GM13977 (cell line): Measurements from ENCODE around the gene KRT1.

ENCODE experiments used
- DNase-seq: peaks from one replicate; pipeline ENCODE4 v3.0.0; 2012; ENCODE audit warnings: low spot score
- in situ Hi-C: fragments of 300-500 bp; cut with MboI; formaldehyde crosslinking; loops from one replicate; pipeline ENCODE4 v1.12.0; 2022; ENCODE audit warnings: low sequenced_read_pairs, low pct_unique_long_range_greater_than_20kb, mixed read lengths, inconsistent platforms; ENCODE audit not compliant: unreplicated experiment
- TF ChIP-seq, protein P1 (sequence below): IDR thresholded peaks from 2 replicates; pipeline ENCODE4 v1.5.1; 2012; ENCODE audit warnings: mild to moderate bottlenecking, control low read depth; ENCODE audit not compliant: insufficient read depth; ENCODE audit errors: extremely low read depth, missing control alignments

KRT1 gene

DNA sequence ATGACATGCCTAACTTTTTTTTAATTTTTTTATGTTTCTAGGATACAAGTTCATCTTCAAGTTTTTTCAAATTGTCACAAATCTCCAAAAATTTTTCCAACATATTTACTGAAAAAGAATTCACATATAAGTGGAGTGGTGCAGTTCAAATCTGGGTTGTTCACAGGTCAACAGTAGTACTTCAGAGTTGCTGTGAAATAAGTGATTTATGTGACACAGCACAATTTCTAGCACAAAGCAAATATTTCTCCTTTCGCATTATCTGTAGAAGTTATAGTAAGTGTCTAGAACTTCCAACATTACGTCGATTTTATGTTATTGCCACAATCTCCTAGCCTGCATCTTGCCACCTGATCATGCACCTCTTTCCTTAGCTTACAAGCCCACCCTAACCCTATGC, 18.5 kb downstream of the KRT1 start:
- no peak for DNase-seq
- in situ Hi-C loops, result no loop called here
- TF ChIP-seq, protein P1, sequence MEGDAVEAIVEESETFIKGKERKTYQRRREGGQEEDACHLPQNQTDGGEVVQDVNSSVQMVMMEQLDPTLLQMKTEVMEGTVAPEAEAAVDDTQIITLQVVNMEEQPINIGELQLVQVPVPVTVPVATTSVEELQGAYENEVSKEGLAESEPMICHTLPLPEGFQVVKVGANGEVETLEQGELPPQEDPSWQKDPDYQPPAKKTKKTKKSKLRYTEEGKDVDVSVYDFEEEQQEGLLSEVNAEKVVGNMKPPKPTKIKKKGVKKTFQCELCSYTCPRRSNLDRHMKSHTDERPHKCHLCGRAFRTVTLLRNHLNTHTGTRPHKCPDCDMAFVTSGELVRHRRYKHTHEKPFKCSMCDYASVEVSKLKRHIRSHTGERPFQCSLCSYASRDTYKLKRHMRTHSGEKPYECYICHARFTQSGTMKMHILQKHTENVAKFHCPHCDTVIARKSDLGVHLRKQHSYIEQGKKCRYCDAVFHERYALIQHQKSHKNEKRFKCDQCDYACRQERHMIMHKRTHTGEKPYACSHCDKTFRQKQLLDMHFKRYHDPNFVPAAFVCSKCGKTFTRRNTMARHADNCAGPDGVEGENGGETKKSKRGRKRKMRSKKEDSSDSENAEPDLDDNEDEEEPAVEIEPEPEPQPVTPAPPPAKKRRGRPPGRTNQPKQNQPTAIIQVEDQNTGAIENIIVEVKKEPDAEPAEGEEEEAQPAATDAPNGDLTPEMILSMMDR, result no peak

DNA sequence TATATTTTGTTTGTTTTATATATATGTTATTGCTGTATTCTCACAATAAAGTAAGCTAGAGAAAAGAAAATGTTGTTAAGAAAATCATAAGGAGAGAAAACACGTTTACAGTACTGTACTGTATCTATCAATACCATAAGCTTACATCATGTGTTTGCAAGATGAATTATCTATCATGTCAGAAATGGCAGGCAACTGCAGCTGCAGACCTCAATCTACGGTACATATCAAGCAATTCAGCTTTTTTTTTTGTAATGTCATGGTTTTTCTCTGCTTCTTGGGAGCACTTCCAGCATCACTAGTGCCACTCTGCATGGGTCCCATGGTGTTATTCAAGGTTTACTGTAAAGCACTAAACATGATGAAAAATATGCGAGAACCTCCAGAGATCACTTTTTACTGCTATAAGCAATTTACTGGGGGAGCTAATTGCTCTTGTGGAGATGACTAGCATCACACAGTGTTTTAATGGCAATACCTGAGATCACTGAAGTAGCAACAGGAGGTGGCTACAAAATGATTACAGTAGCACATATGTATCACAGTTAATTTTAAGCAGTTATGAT, 19.2 kb downstream of the KRT1 start:
- DNase-seq, result no peak
- in situ Hi-C loops, result no loop called here
- TF ChIP-seq, protein P1, result no peak

DNA sequence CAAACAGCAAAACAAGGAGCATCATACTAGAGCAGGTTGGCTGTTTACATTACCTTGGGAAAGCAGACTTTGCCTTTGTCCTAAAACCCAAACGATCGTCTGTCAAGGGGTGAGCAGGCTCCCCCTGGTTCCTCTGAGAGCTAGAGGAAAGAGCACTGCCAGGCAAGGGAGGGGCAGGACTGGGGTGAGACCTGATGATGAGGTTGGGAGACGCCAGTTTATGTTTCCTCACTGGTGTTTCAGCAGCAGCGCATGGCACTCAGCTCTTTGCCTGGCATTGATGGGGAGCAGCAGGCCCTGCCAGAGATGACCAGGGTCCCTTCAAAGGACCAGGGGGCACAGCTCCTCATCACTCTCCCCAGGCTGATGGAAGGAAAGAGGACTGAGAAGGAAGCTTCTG, 20.3 kb downstream of the KRT1 start:
- in situ Hi-C loops, result no loop called here
- TF ChIP-seq, protein P1, result no peak
- no peak for DNase-seq

DNA sequence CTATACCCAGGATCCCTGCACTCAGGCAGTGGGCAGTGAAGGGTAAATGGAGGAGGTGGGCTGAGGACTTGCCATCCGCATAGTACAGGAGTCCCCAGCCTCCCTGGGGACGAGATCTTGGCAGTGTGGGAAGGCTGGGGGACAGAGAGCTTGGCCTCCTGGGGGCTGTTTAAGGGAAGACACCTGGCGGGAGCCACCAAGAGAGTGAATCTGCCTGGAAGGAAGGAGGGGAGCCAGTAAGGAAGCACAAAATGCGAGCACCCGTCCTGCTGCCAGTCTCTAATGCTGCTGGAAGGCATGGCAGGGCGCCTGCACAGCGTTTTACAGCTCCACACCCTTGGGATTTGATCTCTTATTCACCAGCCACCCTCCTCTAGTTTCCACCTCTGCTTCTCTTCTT, 20.8 kb downstream of the KRT1 start:
- in situ Hi-C loops, result no loop called here
- TF ChIP-seq, protein P1, result no peak
- DNase-seq, result no peak

DNA sequence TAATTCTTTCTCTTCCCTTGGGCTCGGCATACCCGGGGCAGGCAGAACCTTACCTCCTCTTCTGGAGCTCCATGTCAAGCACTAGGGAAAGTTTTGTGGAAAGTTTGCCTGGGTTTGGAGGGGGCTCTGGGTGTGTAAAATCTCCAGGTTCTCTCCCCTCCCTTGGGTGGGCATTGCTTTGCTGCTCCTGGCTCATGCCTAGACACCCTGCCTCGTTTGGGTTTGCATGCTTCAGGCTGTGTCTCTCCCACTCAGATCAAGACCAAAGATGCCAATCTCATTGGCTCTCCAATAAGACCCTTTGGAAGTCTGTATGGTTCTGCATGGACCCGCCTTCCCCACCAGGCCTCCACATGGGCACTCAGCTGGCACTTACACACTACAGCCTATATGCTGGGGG, 22.0 kb downstream of the KRT1 start:
- in situ Hi-C loops, result no loop called here
- DNase-seq, result no peak

DNA sequence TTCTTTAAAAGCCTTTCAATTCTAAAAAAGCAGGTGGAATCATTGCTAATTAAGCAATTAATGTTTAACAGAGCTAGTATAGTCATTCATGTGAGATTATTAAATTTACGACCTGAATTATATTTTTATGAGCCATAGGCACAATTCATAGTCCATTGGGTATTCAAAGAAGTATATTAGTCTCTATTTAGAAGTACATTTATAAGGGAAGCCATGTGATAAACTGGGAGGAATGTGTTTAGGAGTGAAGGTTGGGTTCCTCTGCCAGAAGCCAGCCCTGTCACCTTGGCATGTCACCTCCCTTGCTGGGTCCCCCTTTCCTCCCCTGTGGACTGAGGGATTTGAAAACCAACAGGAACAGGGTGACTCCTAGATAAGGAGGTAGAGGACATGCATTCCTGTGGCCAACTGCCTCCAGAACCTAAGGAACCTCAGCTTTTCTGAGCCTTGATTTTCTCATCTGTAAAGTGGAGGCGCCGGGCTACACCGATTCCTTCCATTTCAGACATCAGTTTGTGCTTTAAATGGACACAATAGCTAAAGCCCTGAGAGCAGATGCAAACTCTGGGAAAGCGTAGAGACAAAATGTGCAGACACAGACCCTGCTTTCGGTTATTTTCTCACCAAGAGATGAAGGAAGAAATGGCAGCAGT, 22.8 kb downstream of the KRT1 start:
- TF ChIP-seq, protein P1, result no peak
- DNase-seq, result no peak
- in situ Hi-C loops, result no loop called here

More for the DNA sequence above, 22.0 kb downstream of the KRT1 start:
- TF ChIP-seq, protein P1, result no peak

DNA sequence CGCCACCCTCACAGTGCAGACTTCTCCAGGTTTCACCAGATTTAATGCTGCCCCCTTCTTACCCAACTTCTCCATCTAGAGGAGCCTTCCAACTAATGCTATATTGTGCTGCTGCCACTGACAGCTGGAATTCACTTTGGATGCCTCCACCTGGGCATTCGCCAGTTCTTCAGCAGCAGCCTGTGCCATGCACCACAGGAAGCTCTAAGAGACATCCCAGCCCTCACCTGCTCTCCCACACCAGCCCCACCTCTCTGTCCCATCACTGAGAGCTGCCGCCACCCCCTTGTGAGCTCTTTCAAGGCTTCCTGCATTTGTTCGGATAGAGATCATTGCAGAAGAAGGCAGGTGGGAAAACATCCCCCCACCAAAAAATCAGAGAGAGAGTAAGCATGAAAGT, 23.6 kb downstream of the KRT1 start:
- TF ChIP-seq, protein P1, result no peak
- no peak for DNase-seq
- in situ Hi-C loops, result no loop called here
